GM12801 (cell line): ENCODE results near the gene ST6GAL1.

Experiments used
- TF ChIP-seq, protein P1 (sequence below): IDR thresholded peaks from one replicate; pipeline ENCODE4 v1.5.1; 2011; ENCODE audit warnings: control low read depth; ENCODE audit not compliant: insufficient read length; ENCODE audit errors: extremely low read depth

Gene ST6GAL1

DNA sequence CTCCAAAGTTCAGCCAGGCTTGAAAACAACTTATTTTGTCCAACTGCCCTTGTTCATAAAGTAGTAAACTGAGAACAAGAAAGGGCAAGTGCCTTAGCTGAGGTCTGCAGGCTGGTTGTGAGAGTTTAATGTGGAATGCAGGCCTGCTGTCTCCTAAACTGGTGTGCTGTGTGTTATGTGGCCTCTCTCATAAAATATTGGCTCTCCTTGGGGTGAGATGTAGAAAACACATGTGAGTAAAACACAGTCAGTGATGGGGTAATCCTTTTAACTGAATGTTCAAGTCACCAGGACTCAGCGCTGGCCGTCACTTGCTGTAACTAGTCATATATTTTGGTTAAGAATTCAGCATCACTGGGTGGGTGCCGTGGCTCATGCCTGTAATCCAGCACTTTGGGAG lies 7.1 kb upstream of the ST6GAL1 start:
- TF ChIP-seq, protein P1, sequence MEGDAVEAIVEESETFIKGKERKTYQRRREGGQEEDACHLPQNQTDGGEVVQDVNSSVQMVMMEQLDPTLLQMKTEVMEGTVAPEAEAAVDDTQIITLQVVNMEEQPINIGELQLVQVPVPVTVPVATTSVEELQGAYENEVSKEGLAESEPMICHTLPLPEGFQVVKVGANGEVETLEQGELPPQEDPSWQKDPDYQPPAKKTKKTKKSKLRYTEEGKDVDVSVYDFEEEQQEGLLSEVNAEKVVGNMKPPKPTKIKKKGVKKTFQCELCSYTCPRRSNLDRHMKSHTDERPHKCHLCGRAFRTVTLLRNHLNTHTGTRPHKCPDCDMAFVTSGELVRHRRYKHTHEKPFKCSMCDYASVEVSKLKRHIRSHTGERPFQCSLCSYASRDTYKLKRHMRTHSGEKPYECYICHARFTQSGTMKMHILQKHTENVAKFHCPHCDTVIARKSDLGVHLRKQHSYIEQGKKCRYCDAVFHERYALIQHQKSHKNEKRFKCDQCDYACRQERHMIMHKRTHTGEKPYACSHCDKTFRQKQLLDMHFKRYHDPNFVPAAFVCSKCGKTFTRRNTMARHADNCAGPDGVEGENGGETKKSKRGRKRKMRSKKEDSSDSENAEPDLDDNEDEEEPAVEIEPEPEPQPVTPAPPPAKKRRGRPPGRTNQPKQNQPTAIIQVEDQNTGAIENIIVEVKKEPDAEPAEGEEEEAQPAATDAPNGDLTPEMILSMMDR, result no peak

DNA sequence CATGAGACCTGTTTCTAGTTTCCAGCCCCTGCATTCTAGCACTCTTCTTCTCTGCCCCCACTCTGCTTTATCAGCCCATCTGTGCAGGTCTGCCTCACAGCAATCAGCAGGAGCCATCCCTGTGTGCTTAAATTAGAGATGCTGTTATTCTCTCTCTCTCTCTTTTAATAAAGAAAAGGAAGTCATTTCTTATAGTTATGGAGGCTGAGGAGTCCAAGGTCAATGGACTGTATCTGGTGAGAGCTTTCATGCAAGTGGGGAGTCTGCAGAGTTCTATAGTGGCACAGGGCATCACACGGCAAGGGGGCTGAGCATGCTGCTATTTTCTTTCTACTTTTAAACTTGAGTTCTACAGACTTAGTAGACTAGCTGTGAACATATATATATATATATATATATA lies 4.5 kb upstream of the ST6GAL1 start:
- TF ChIP-seq, protein P1, result no peak

DNA sequence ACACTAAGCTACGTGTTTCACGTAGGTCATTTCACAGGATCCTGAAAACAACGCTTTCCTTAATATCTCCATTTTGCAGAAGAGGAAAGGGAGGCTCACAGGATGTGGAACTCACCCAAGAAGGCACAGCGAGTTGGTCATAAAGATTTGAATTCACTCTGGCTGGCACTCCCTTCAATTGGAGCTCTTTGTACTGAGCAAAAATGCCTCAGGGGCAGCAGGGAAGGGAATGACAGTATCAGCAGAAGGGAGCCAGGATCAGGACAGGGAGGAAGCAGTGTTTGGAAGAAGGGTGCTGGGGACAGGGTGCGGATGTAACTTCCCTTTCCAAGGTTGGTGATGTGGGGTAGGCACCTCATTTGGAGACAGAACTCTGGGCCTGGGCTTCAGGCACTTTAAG lies 1.1 kb upstream of the ST6GAL1 start:
- TF ChIP-seq, protein P1, result no peak

DNA sequence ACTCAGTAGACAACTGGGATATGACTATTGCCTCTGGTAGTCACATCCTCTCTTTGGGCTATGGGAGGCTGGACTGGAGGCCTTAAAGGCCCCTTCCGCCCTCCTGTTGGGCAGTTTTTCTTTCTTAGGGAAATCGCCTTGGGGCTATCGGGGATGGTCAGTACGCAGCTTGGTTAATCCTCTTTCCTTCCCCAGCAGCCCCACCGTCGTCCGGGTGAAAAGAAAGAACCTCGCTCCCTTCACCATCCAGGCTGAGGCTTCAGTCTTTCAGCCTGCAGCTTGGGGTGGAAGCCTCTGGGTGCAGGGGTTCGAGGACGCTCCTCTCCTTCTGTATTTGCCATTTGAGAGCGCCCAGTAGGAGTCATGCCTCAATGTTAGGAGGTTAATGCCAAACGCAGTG lies 641 bp upstream of the ST6GAL1 start:
- TF ChIP-seq, protein P1, result no peak

DNA sequence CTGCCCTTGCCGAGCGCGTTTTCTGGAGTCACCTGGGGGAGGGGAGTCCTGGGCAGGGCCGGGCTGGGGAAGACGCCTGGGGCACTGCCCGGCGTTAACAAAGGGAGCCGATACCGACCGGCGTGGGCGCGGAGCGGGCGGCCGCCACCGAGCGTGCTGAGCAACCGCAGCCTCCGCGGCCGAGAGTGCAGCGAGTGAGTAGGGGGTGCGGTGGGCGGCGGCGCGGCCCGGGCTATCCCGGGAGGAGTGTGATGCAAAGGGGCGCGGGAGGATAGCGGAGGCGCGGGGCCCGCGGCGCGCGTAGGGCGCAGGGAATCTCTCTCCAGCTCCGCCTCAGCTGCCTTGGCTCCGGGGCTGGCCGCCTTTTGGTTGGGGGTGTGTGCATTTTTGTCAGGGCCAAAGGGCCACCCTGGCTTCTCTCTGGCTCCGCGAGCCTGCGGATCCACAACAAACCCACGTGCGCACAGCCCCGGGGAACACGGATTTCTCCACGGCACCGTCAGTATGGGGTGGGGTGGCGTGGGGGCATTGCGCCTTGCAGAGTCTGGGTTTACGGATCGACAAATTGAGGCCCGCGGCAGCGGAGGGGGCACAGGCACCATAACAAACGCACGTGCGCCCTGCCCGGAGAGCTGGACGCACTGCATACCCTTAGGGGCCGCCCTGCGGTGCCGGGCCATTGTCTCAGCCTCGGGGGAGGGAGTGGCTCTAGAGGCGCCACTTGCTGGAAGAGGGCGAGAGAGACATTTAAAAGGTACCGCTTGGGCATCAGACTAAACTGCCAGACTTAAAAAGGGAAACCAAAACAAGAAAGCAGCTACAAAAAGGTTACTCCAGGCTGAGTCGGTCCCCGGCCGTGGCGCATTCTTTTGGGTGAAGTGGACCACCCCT lies 560 bp downstream of the ST6GAL1 start:
- TF ChIP-seq, protein P1, result no peak

DNA sequence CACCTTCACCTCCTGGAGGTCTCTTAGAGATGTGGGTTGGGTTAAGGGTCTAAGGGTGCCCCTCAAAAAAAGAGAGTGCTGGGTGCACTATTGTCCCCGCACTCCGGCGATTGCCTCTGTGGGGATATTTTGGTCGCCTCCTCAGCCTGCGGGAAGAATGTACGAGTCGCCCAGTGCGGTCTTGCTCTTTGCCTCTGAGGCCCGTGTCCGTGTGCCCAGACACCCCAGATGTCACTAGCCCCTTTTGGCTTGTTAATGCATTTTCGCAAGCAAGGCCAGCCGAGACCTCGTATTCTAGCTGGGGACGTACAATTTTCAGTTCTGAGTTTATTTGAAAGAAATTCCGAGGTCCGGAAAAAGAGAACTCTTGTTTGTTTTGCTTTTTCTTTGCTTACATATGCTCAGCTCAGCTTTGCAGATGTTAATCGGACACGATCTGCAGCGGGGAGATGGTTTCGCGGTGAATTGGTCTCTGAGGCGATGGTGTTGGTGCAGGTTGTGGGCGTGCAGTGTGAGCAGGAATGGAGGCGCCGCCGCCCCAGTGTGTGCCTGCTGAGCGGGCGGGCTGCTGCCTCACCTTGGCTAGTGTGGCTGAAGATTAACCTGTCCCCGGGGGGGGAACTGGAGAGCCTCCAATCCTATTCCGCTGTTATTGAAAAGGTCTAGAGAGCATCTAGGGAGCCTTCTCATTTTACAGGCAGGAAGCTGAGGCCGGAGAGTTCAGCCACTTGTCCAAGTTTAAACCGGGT lies 1.4 kb downstream of the ST6GAL1 start:
- TF ChIP-seq, protein P1, result no peak

DNA sequence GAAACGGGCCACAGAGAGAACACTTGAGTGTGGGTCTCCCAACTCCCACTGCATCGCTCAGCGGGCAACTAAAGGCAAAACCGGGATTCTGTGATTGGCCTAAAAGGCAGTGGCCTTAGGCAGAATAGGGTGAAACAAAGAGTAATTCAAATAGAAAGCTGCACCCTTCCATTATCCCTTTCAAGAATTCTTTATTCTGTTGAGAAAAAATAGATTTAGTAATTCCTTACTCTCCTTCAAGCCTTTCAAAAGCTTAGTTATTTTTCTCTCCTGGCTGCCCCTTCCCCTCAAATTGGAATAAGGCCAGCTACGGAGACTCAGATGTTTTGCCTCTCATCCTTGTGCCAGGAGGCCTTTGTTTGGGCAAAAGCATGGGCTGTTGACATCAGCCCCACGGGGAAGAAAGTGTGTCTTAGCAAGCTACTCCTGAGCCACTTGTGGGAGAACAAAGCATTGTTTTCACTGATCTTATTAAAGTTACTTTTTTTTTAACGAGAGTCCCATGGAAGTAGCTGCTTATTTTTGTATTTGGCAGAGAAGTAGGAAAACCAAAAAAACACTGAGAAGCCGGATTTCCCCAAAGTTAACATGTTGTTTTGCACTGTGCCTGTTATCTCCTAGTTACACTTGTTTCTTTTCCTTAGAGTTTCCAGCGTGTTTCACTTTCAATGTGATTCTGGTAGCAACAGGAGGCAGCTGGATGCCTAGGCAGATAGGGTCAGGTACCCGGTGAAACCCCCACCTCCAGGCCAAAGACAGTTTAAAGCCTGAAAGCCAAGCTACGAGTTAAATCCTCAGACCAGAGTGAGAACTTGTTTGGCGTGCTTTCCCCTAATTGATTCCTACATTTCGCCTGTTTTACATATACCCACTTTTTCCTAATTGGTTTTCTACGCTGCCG lies 2.2 kb downstream of the ST6GAL1 start:
- TF ChIP-seq, protein P1, result no peak
